Measurements from ENCODE around the gene OAT.

DNA sequence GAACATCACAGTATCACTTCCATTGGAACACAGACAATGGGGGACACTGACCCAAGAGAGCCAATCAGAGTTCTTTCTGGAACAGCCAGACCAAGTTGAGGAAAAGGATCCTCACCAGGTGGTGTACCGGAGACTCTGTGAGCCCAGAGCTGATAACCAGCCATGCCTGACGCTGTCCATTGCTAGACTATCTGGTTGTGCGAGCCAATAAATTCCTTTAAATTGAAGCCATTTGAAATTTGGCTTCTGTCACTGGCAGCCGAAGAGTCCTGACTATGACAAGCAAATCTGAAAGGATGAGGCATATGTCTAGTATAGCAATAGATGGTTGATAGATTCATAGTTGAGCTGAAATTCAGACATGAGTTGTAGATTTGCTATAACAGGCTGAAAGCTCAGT, 39.8 kb upstream of the OAT start:
- TF ChIP-seq, protein P1, sequence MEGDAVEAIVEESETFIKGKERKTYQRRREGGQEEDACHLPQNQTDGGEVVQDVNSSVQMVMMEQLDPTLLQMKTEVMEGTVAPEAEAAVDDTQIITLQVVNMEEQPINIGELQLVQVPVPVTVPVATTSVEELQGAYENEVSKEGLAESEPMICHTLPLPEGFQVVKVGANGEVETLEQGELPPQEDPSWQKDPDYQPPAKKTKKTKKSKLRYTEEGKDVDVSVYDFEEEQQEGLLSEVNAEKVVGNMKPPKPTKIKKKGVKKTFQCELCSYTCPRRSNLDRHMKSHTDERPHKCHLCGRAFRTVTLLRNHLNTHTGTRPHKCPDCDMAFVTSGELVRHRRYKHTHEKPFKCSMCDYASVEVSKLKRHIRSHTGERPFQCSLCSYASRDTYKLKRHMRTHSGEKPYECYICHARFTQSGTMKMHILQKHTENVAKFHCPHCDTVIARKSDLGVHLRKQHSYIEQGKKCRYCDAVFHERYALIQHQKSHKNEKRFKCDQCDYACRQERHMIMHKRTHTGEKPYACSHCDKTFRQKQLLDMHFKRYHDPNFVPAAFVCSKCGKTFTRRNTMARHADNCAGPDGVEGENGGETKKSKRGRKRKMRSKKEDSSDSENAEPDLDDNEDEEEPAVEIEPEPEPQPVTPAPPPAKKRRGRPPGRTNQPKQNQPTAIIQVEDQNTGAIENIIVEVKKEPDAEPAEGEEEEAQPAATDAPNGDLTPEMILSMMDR (IDR thresholded peaks at IDR 0.05): no peak
- TF ChIP-seq POLR2A (IDR thresholded peaks at IDR 0.05): no peak

All from gastroesophageal sphincter (tissue), 3 donors.